ENCODE data around the gene EFHB. TPM values are rescaled to one million over a fixed set of nuclear protein-coding genes. Genes with fewer than 3 reads are reported as not detected.
"Not testable (repeated sequence)": the region's sequence is repeated elsewhere in the genome, so short reads cannot be mapped to it uniquely, and the experiment has no call there.

The EFHB gene
- total and polyA plus RNA-seq, 2 donors, result 1.4 TPM; not detected in 1

DNA sequence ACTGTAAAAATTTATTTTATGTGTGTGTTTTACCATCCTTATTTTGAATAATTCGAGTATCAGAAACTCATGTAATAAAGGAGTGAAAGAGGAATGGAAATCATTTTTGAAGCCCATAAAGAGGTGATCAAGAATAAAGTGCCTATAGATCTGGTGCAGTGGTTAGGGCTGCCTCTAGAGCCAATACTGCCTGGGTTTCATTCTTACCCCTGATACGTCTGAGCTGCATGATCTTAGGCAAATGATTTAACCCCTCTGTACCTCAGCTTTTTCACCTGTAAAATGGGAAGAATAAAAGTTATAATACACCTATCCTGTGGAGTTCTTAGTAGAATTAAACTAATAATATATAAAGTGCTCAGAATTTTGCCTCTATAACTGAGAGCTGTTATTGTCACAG lies 30.4 kb downstream of the EFHB start:
- no peak overlapping the region for H3K27ac ChIP-seq (ENCODE audit: low read depth)
- WGBS, result 75% methylated on average over 2 of the region's 2 CpGs
- H3K36me3 ChIP-seq (ENCODE audit: insufficient read depth), result no peaks in the 10 kb centered on the region
- no peak for DNase-seq (ENCODE audit: extremely low spot score)
- no peaks in the 10 kb centered on the region for H3K4me1 ChIP-seq (ENCODE audit: insufficient read depth)
- no peak overlapping the region for H3K4me3 ChIP-seq (ENCODE audit: low read depth, low read length)

DNA sequence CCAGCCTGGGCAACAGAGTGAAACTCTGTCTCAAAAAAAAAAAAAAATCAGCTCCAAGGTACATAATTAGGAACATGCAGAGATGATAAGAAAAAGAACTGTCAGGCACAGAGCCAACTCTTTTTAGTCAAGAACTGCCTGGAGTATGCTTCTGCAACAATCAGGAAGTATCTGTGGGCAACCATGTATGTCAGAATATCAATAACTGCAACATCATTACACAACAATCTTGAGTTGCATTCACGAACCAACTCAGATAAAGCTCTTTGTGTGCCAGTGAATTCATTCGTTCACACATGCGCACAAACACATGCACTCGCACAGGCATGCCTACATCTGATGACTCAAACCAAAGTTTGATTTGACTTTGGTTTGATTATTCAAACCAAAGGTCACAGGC lies 32.1 kb downstream of the EFHB start:
- 71% methylated on average over 4 of the region's 4 CpGs for WGBS
- Histone ChIP-seq H3K4me3 (ENCODE audit: low read depth, low read length) (no peak overlapping the region), H3K4me1 (ENCODE audit: insufficient read depth) (no peaks in the 10 kb centered on the region), H3K27ac (ENCODE audit: low read depth) (no peak overlapping the region), H3K36me3 (ENCODE audit: insufficient read depth) (no peaks in the 10 kb centered on the region)
- DNase-seq (ENCODE audit: extremely low spot score), result no peak

DNA sequence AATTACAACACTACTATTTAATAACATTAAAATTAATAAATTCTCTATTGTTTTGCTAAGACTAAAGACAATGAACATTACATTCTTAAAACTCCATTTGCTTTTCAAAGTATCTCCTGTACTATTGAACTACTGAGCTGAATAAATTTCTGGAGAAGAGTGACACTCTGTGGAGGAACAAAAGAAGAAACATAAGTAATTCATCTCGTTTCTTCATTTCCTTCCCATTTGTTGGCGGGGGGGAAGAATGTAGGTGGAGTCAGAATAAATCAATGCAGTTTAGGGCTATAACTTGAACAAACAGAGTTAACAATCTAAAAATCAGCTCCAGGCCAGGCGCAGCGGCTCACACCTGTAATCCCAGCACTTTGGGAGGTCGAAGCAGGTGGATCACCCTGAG lies 32.7 kb downstream of the EFHB start:
- Histone ChIP-seq H3K4me3 (ENCODE audit: low read depth, low read length) (no peak overlapping the region), H3K36me3 (ENCODE audit: insufficient read depth) (no peaks in the 10 kb centered on the region), H3K4me1 (ENCODE audit: insufficient read depth) (no peaks in the 10 kb centered on the region), H3K27ac (ENCODE audit: low read depth) (no peak overlapping the region)
- 71% methylated on average over 5 of the region's 5 CpGs for WGBS
- no peak for DNase-seq (ENCODE audit: extremely low spot score)

- DNase-seq (ENCODE audit: extremely low spot score); H3K27ac ChIP-seq (ENCODE audit: low read depth): not testable (repeated sequence)
- 91% methylated on average over 7 of the region's 7 CpGs for WGBS
Observed at GRCh38 chr3:19899833-19900232, 34.2 kb downstream of the EFHB start.

DNA sequence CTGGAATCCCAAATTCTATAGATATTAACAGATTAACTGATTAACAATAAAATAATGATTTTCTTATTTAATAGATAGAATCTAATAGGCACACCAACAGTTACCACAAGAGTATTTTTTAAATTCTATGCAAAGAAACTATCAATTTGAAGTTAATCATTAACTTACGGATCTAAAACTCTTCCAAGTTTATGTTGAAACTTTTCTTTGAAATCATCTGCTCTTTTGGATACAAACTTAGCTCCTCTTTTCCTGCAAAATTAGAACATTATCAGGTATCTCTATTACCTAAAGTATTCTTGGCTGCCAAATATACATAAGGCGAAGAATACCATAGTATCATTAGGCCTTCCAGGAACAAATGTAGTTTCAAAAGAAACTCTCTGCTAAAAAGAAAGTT lies 34.8 kb downstream of the EFHB start:
- Histone ChIP-seq H3K4me3 (ENCODE audit: low read depth, low read length) (no peak overlapping the region), H3K36me3 (ENCODE audit: insufficient read depth) (no peaks in the 10 kb centered on the region), H3K27ac (ENCODE audit: low read depth) (no peak overlapping the region), H3K4me1 (ENCODE audit: insufficient read depth) (no peaks in the 10 kb centered on the region)
- no peak for DNase-seq (ENCODE audit: extremely low spot score)
- 95% methylated on average over 2 of the region's 2 CpGs for WGBS

More at GRCh38 chr3:19899833-19900232, 34.2 kb downstream of the EFHB start:
- H3K4me3 ChIP-seq (ENCODE audit: low read depth, low read length); H3K4me1 ChIP-seq (ENCODE audit: insufficient read depth); H3K36me3 ChIP-seq (ENCODE audit: insufficient read depth): not testable (repeated sequence)

- 65% methylated on average over 2 of the region's 2 CpGs for WGBS
- Histone ChIP-seq H3K4me1 (ENCODE audit: insufficient read depth) (no peaks in the 10 kb centered on the region), H3K27ac (ENCODE audit: low read depth) (no peak overlapping the region), H3K36me3 (ENCODE audit: insufficient read depth) (no peaks in the 10 kb centered on the region), H3K4me3 (ENCODE audit: low read depth, low read length) (no peak overlapping the region)
- no peak for DNase-seq (ENCODE audit: extremely low spot score)
Observed at GRCh38 chr3:19898721-19899120, 35.3 kb downstream of the EFHB start.

- Histone ChIP-seq H3K36me3 (ENCODE audit: insufficient read depth) (no peaks in the 10 kb centered on the region), H3K4me1 (ENCODE audit: insufficient read depth) (no peaks in the 10 kb centered on the region), H3K27ac (ENCODE audit: low read depth) (no peak overlapping the region), H3K4me3 (ENCODE audit: low read depth, low read length) (no peak overlapping the region)
- WGBS, result 80% methylated on average over 1 of the region's 1 CpG
- no peak for DNase-seq (ENCODE audit: extremely low spot score)
Observed at GRCh38 chr3:19891740-19892139, 42.3 kb downstream of the EFHB start.

- DNase-seq (ENCODE audit: extremely low spot score), result no peak
- no peak overlapping the region for H3K4me3 ChIP-seq (ENCODE audit: low read depth, low read length)
- no peaks in the 10 kb centered on the region for H3K36me3 ChIP-seq (ENCODE audit: insufficient read depth)
- peak overlapping the region; percentile 56 for H3K27ac ChIP-seq (ENCODE audit: low read depth)
- 59% methylated on average over 5 of the region's 5 CpGs for WGBS
- no peaks in the 10 kb centered on the region for H3K4me1 ChIP-seq (ENCODE audit: insufficient read depth)
Observed at GRCh38 chr3:19888428-19889152, 45.4 kb downstream of the EFHB start.

DNA sequence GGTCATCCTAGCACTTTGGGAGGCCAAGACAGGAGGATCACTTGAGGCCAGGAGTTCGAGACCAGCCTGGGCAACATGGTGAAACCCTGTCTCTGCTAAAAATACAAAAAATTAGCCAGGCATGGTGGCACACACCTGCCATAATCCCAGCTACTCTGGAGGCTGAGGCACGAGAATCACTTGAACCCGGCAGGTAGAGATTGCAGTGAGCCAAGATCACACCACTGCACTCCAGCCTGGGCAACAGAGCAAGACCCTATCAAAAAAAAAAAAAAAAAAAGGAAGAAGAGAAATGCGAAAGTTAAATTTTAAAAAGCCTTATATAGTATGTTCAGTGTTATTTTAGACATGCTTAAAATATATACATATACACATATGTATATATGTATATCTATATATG lies 46.9 kb downstream of the EFHB start:
- DNase-seq (ENCODE audit: extremely low spot score); H3K4me3 ChIP-seq (ENCODE audit: low read depth, low read length); H3K4me1 ChIP-seq (ENCODE audit: insufficient read depth); H3K27ac ChIP-seq (ENCODE audit: low read depth); H3K36me3 ChIP-seq (ENCODE audit: insufficient read depth): not testable (repeated sequence)
- 93% methylated on average over 4 of the region's 4 CpGs for WGBS

DNA sequence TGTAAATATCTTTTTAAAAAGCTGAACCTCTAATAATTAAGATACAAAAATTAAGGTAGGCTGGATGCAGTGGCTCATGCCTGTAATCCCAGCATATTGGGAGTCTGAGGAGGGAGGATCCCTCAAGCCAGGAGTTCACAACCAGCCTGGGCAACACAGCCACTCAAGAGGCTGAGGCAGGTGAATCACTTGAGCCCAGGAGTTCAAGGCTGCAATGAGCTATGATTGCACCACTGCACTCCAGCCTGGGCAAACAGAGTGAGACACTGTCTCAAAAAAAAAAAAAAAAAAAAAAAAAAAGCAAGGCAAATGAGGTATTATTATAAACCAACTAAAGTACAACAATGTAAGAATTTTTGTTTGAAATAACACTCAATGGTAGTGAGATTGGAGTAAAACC lies 47.6 kb downstream of the EFHB start:
- no peak overlapping the region for H3K4me3 ChIP-seq (ENCODE audit: low read depth, low read length)
- DNase-seq (ENCODE audit: extremely low spot score), result no peak
- no peaks in the 10 kb centered on the region for H3K36me3 ChIP-seq (ENCODE audit: insufficient read depth)
- H3K27ac ChIP-seq (ENCODE audit: low read depth), result no peak overlapping the region
- H3K4me1 ChIP-seq (ENCODE audit: insufficient read depth), result no peaks in the 10 kb centered on the region

GRCh38 chr3:19885468-19885867 lies 48.5 kb downstream of the EFHB start:
- no peak for DNase-seq (ENCODE audit: extremely low spot score)
- no peak overlapping the region for H3K27ac ChIP-seq (ENCODE audit: low read depth)
- 57% methylated on average over 5 of the region's 5 CpGs for WGBS
- H3K36me3 ChIP-seq (ENCODE audit: insufficient read depth), result no peaks in the 10 kb centered on the region
- H3K4me1 ChIP-seq (ENCODE audit: insufficient read depth), result no peaks in the 10 kb centered on the region
- H3K4me3 ChIP-seq (ENCODE audit: low read depth, low read length), result no peak overlapping the region

- H3K36me3 ChIP-seq (ENCODE audit: insufficient read depth), result no peaks in the 10 kb centered on the region
Observed at GRCh38 chr3:19881852-19882251, 52.2 kb downstream of the EFHB start.

DNA sequence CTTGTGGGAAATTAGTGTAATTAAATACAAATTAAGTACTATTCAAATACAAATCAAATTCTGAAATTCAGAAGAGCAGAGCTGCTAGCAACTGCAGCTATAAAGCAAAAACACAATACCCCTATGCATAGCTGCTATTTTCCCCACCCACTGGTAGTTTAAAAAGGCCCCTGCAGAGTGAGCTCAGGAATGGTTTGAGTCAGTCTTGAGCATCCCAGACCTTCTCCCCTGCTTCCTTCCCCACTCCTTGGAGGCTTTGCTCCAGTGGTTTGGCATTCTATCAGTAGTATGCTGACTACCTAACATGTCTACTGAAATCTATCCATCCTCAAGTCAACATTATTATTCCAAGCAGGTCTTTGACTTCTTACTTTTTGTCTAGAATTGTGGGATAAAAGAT lies 53.0 kb downstream of the EFHB start:
- Histone ChIP-seq H3K4me1 (ENCODE audit: insufficient read depth) (no peaks in the 10 kb centered on the region), H3K27ac (ENCODE audit: low read depth) (no peak overlapping the region), H3K36me3 (ENCODE audit: insufficient read depth) (no peaks in the 10 kb centered on the region), H3K4me3 (ENCODE audit: low read depth, low read length) (no peak overlapping the region)
- no peak for DNase-seq (ENCODE audit: extremely low spot score)

More at GRCh38 chr3:19881852-19882251, 52.2 kb downstream of the EFHB start:
- no peaks in the 10 kb centered on the region for H3K4me1 ChIP-seq (ENCODE audit: insufficient read depth)
- DNase-seq (ENCODE audit: extremely low spot score), result no peak
- no peak overlapping the region for H3K4me3 ChIP-seq (ENCODE audit: low read depth, low read length)
- no peak overlapping the region for H3K27ac ChIP-seq (ENCODE audit: low read depth)

DNA sequence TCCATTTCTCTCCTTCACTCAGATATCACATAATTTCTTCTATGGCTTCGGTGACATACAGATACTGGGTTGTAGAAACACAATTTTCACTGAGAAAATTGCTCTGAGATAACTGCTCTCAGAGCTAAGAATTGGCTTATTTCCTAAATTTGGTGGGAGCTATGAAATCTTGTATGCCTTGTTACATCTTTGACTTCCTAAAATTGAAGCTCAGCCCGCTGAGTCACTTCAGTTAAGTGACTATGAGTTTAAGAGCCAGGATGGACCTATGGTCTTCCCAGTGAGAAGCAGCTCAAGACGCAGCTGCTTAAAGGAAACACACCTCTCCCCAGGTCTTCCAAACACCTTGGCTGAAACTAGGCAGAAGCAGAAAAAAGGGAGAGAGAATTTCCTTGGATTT lies 56.4 kb downstream of the EFHB start:
- Histone ChIP-seq H3K4me1 (ENCODE audit: insufficient read depth) (no peaks in the 10 kb centered on the region), H3K4me3 (ENCODE audit: low read depth, low read length) (no peak overlapping the region), H3K27ac (ENCODE audit: low read depth) (no peak overlapping the region), H3K36me3 (ENCODE audit: insufficient read depth) (no peaks in the 10 kb centered on the region)
- DNase-seq (ENCODE audit: extremely low spot score), result no peak
- 87% methylated on average over 3 of the region's 3 CpGs for WGBS
